Erythroblast (primary cell): ENCODE data around the gene CDKAL1.

Source experiments
- GATA1 ChIP-seq: IDR thresholded peaks from 2 replicates; pipeline ENCODE4 v1.6.1; 2011; ENCODE audit warnings: low read depth, mild to moderate bottlenecking, control low read depth, low read length, moderate library complexity
- POLR2A ChIP-seq: IDR thresholded peaks from 2 replicates; pipeline ENCODE4 v1.6.1; 2011; ENCODE audit warnings: mild to moderate bottlenecking, low read length

DNA sequence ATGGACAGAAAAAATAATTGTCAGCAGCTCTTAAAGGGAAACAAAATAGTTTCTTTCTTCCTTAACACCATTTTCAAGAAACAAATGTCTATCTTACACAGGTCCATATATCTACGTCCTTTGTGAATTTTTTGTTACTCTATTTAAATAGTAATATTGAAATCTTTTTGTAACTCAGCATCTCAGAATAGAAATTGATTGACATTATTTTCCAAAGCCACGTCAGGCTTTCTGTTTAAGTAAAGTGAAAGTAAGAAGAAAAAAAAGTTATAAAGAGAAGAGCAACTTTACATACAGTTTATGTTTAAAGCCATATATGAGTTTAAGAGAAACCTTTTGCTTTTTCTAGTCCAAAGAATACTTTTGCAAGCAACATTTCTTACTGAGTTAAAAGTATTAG lies 656.4 kb downstream of the CDKAL1 start:
- TF ChIP-seq POLR2A (no peak), GATA1 (no peak)
